Mucosa of descending colon (tissue), 3 donors: Measurements from ENCODE around the gene INSYN2A. TPM values are rescaled to one million over a fixed set of nuclear protein-coding genes. Genes with fewer than 3 reads are reported as not detected.

Experiments
- ATAC-seq: fragments of 200-7000 bp; cut with Tn5 transposase; one replicate; pipeline ENCODE4 v1.9.1; 2020; ENCODE audit warnings: mild to moderate bottlenecking, moderate library complexity
- DNase-seq, 3 donors: peaks; one replicate each; pipeline ENCODE4 v3.0.0-alpha.2; 2020
- H3K36me3 ChIP-seq: fragments of 200-600 bp; one replicate; pipeline ENCODE4 v1.8.0; 2021; ENCODE audit warnings: low read depth, mild to moderate bottlenecking
- H3K4me1 ChIP-seq: fragments of 200-600 bp; one replicate; pipeline ENCODE4 v1.8.0; 2021; ENCODE audit warnings: low read depth, mild to moderate bottlenecking
- H3K4me3 ChIP-seq: fragments of 200-600 bp; one replicate; pipeline ENCODE4 v1.8.0; 2021; ENCODE audit warnings: mild to moderate bottlenecking
- H3K9me3 ChIP-seq: fragments of 200-600 bp; one replicate; pipeline ENCODE4 v1.8.0; 2021; ENCODE audit warnings: mild to moderate bottlenecking
- intact Hi-C, 2 donors: fragments of 100-400 bp; cut with DNase I in 1 of 2; cut with micrococcal nuclease in 1 of 2; formaldehyde crosslinking; loops; one replicate each; pipeline versions ENCODE4 v1.11.0 to v1.11.1; 2022; cut with DNase I, micrococcal nuclease
- total RNA-seq, 3 donors: library from RNA; stranded (reverse); fragmentation: NEBNext Ultra II Directional in 2 of 3; extraction: Animal tissue kit (Norgen Biotek cat#: 25700) in 2 of 3; gene quantifications; one replicate each; pipeline versions ENCODE4 v1.2.1 to v1.2.4, GENCODE V29; 2021 to 2023
- TF ChIP-seq, protein P1 (sequence below): fragments of 200-600 bp; IDR thresholded peaks from one replicate; pipeline ENCODE4 v1.8.0; 2022; ENCODE audit warnings: antibody characterized with exemption, mild to moderate bottlenecking
- donor health status: DM: no; HTN: no; CAD: no; lungs with moderate emphysema.
- donor health status: DM: no; HTN: no; CAD: no.
- donor health status: DM: no; HTN: yes; CAD: no.

INSYN2A gene
- total RNA-seq, 3 donors from 2014 or later: 0.51 TPM; not detected in 2

DNA sequence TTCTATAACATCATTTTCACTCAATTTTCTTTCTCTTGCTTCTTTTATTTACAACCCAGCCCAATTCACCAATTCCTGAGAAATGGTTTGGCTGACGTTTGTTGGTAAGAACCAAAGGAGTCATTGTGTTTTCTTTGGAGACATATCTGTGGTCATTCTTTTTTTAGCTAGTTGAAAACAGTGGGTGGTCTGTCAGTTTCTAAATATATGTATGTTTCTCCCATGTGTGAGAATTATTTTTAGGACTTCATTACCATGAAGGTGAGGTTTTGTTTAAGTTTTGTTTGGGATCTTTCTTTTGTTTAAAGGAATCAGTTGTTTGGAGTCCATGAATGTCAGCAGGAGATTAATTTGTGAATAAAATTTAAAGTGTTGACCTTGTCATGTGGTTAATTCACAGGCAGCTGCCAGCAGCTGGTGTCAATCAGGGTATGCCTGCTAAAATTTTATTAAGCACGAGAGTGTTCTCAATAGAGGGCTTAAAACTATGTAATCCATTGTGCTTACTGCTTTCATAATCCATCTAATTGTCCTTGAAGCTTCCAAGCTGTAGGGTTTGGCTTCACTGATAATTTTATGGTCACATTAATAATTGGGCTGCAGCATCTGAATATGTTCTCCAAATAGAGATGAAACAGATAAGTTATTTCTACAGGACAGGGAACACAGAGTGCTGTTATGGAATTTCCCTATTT, 38.7 kb downstream of the INSYN2A start:
- intact Hi-C loops: no loop called here
- TF ChIP-seq, protein P1, sequence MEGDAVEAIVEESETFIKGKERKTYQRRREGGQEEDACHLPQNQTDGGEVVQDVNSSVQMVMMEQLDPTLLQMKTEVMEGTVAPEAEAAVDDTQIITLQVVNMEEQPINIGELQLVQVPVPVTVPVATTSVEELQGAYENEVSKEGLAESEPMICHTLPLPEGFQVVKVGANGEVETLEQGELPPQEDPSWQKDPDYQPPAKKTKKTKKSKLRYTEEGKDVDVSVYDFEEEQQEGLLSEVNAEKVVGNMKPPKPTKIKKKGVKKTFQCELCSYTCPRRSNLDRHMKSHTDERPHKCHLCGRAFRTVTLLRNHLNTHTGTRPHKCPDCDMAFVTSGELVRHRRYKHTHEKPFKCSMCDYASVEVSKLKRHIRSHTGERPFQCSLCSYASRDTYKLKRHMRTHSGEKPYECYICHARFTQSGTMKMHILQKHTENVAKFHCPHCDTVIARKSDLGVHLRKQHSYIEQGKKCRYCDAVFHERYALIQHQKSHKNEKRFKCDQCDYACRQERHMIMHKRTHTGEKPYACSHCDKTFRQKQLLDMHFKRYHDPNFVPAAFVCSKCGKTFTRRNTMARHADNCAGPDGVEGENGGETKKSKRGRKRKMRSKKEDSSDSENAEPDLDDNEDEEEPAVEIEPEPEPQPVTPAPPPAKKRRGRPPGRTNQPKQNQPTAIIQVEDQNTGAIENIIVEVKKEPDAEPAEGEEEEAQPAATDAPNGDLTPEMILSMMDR: no peak
- DNase-seq: no peak

DNA sequence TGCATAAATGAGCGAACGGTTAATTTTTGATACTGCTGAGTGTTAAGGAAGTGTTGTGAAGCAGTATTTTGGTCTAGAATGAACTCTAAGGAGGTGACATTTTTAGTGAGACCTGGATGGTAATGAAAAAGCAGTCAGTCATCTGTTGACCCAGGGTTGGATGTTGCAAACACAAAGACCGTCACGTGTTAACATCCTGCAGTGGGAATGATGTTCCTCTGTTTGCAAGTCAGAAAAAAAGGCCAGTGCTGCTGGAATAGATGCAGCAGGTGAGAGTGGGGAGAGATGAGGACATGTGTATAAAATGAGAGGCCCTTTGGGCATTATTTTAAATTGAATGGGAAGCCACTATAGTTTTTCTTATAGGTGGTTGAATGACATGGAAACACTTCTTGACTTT, 39.3 kb downstream of the INSYN2A start:
- no peaks in the 10 kb centered on the region for H3K4me1 ChIP-seq
- H3K4me3 ChIP-seq: no peak overlapping the region
- intact Hi-C loops: no loop called here
- ATAC-seq: no peak
- no peak for DNase-seq
- no peaks in the 10 kb centered on the region for H3K9me3 ChIP-seq
- no peaks in the 10 kb centered on the region for H3K36me3 ChIP-seq
- TF ChIP-seq, protein P1: no peak

More for the DNA sequence above, 38.7 kb downstream of the INSYN2A start:
- H3K4me3 ChIP-seq: no peak overlapping the region
- H3K4me1 ChIP-seq: no peaks in the 10 kb centered on the region
- no peaks in the 10 kb centered on the region for H3K9me3 ChIP-seq
- no peak for ATAC-seq
- H3K36me3 ChIP-seq: no peaks in the 10 kb centered on the region

DNA sequence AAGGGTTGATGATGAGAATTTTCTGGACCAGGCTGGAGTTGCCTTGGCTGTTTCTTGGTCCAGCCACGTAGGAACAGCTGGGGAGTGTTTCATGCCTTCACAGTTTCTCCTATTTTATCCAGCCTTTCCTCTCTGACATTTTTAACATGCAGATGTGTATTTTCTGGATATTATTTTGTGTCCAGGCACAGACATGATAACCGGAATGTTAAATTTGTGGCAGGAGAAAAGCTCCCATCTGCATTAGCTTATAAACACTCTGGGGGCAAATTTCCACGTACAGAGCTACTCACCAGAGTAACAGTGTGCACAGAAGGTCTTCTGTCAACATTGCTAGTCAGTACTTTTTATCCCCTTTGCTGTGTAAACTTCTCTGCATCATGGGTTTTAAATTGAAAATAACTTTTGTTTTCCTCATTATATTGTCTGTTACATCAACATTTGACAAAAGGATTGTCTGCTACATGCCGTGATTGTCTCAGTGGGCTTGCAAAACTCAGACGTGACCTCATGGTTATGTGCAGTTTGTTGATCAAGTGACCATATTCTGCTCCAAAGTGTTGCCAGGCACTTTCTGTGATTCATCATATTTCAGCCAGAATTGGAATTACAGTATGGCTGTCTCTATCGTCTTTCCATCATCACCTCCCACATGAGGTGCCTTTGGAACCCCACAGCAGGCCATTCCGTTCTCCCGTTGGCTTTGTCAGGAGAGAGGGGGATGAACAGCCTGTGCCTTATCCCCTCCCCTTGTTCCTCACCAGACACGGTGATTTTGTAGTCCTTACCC, 41.4 kb downstream of the INSYN2A start:
- ATAC-seq (no peak), DNase-seq (no peak)
- no peaks in the 10 kb centered on the region for H3K9me3 ChIP-seq
- H3K4me1 ChIP-seq: no peaks in the 10 kb centered on the region
- H3K36me3 ChIP-seq: no peaks in the 10 kb centered on the region
- H3K4me3 ChIP-seq: no peak overlapping the region
- intact Hi-C loops: no loop called here
- TF ChIP-seq, protein P1: no peak

DNA sequence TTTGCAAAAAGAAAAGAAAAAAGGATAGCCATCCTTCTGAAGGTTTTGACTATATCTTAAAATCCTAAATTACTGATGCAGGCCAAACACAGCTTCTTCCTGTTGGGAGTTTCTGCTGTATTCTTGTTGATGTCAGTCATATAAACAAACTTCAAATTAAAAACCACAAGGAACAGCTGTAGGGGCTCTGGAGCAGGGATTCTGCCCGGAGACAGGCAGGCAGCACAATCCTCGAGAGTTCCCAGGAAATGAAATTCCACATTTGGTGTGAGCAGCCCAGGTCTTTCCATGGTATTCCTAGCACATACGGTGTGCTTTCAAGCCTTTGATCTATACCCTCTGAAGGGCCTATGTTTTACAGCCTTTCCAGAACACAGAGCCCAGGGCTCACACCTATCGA, 43.2 kb downstream of the INSYN2A start:
- intact Hi-C loops: no loop called here

DNA sequence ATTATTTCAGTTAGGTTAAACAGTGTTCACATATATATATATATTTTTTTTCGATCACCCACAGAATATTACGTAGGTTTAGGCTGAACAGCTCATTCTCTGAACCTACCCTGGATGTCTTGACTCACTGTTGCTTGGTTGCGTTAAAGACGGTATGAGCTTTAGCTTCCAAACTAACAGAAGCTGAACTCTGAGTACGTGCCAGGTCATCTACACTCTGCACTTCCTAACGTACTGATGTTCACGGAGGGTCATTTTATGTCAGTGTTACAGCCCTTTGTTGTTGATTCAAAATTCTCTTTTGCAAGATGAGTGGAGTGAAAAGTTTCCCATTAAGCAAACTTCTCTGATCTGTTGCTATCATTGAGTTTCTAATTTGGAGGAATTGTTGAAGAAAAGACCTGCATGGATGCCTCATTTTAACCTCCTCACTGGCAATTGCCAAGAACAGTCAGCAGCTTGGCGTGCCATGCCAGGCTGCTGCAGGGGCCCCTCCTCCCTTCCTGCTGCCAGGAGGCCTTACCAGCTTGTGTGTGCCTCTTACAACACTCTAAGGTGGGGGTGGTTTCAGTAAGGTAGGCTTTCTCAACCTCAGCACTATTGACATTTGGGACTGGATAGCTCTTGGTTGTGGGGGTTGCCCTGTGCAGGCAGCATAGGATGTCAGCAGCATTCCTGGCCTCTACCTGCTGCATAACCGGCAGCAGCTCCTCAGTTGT, 44.3 kb downstream of the INSYN2A start:
- H3K4me1 ChIP-seq: no peaks in the 10 kb centered on the region
- no peak overlapping the region for H3K4me3 ChIP-seq
- intact Hi-C loops: no loop called here
- TF ChIP-seq, protein P1: no peak
- ATAC-seq (no peak), DNase-seq (no peak)
- no peaks in the 10 kb centered on the region for H3K9me3 ChIP-seq
- H3K36me3 ChIP-seq: no peaks in the 10 kb centered on the region

More for the DNA sequence above, 43.2 kb downstream of the INSYN2A start:
- no peak overlapping the region for H3K4me3 ChIP-seq
- H3K36me3 ChIP-seq: no peaks in the 10 kb centered on the region
- DNase-seq: no peak
- TF ChIP-seq, protein P1: no peak
- ATAC-seq: no peak
- H3K4me1 ChIP-seq: no peaks in the 10 kb centered on the region
- no peaks in the 10 kb centered on the region for H3K9me3 ChIP-seq
